ENCODE results near the gene FAM124A. TPM values are rescaled to one million over a fixed set of nuclear protein-coding genes. Genes with fewer than 3 reads are reported as not detected.

The FAM124A gene
- total RNA-seq (ENCODE audit: low replicate concordance) = 3.3 TPM in 1 of 2 replicates, not detected in the other

DNA sequence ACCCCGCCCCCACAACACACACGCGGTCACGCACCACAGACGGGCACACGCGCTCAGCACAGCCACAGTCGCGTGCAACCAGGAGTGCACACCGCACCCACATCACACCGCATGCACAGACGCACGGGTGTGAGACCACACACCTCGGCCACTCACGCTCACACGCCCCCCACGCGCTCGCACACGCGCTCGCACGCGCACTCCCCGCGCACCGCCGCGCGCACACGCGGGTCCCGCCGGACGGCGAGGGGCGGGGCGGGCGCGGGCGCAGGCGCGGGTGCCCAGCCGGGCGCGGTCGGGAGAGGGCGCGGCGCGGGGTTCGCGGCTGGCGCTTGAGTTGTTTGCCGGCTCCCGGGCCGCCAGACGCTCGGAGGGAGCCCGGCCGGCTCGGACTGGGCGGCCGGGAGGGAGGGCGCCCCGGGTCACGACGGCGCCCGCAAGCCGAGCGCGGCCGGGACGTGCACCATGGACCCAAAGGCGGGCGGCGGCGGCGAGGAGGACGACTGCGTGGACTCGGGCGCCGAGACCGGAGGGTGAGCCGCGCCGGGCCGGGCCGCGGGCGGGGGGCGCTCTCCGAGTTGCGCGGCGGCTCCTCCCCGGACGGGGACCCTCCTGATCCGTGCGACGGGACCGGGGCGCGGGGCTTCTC, at the start of gene FAM124A:
TSS of gene FAM124A (plus strand) at position 362 of the 649 bp plus-strand sequence. CDS start at position 466, 104 bp downstream.
- H3K4me3 ChIP-seq (ENCODE audit: low read depth, low read length) = peak within 1 kb of the TSS; percentile 88
- no peak for DNase-seq (ENCODE audit: low read depth)
- TF ChIP-seq, protein P1, sequence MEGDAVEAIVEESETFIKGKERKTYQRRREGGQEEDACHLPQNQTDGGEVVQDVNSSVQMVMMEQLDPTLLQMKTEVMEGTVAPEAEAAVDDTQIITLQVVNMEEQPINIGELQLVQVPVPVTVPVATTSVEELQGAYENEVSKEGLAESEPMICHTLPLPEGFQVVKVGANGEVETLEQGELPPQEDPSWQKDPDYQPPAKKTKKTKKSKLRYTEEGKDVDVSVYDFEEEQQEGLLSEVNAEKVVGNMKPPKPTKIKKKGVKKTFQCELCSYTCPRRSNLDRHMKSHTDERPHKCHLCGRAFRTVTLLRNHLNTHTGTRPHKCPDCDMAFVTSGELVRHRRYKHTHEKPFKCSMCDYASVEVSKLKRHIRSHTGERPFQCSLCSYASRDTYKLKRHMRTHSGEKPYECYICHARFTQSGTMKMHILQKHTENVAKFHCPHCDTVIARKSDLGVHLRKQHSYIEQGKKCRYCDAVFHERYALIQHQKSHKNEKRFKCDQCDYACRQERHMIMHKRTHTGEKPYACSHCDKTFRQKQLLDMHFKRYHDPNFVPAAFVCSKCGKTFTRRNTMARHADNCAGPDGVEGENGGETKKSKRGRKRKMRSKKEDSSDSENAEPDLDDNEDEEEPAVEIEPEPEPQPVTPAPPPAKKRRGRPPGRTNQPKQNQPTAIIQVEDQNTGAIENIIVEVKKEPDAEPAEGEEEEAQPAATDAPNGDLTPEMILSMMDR (IDR thresholded peaks at IDR 0.05; ENCODE audit: insufficient read depth, low read length) = no peak

GRCh38 chr13:51175021-51175420, 47.2 kb upstream of the FAM124A start:
- DNase-seq (ENCODE audit: low read depth) = no peak
- H3K4me3 ChIP-seq (ENCODE audit: low read depth, low read length) = no peak overlapping the region

DNA sequence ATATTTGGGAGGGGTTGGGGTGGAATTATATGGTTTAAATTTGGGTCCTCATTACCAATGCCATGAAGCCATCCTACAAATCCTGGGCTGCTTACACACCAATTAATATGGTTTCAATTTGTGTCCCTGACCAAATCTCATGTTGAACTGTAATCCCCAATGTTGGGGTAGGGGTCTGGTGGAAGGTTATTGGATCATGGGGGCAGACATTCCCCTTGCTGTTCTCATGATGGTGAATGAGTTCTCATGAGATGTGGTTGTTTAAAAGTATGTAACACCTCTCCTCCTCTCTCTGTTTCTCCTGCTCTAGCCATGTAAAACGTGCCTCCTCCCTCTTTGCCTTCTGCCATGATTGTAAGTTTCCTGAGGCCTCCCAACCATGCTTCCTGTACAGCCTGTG, 46.6 kb upstream of the FAM124A start:
- TF ChIP-seq, protein P1 (IDR thresholded peaks at IDR 0.05; ENCODE audit: insufficient read depth, low read length) = no peak
- no peak for DNase-seq (ENCODE audit: low read depth)
- H3K4me3 ChIP-seq (ENCODE audit: low read depth, low read length) = no peak overlapping the region

More at GRCh38 chr13:51175021-51175420, 47.2 kb upstream of the FAM124A start:
- TF ChIP-seq, protein P1 (IDR thresholded peaks at IDR 0.05; ENCODE audit: insufficient read depth, low read length) = no peak

DNA sequence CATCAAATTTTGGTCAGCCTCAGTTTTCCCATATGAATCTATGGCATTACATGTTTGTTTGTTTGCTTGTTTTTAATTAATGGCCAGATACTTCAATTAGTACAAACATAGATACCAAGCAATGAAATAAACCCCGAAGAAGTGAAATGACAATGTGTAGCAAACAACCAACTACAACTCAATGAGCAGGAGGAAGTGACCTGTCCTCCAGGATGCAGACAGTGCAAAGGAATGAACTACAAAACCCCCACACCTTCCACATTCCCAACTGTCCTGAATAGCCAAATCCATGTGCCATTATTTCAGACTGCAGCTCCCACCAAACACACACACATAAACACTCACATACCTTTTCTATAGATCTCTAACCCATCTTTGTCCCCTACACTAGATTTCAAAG, 45.0 kb upstream of the FAM124A start:
- H3K4me3 ChIP-seq (ENCODE audit: low read depth, low read length) = no peak overlapping the region
- no peak for DNase-seq (ENCODE audit: low read depth)
- TF ChIP-seq, protein P1 (IDR thresholded peaks at IDR 0.05; ENCODE audit: insufficient read depth, low read length) = no peak

DNA sequence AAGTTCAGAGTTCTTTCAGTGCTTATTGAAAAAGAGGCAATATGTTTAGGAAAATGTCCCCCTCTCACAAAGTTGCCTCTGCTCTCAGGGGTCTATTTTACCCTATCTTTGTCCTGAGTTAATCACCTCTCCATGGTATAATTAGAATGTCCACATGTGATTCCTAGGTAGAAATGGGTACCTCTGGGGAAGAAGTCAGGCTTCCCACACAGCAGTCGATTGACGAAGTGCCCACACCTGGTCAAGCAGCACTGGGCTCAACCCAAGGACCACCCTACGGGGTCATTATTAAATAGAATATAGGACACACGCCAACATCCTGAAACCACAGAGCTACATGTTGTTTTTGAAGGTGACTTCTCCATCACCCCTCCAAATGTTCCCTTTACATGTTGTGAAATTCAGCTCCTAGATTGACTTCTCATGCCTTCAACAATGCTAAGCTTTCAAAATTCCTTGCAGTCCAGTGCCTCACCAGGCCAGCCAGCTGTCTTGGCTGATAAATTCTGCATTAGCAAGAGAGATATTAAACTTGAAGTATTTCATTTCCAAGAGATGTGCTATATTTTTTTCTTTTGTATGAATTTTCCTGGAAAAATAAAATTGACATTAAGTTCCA, 43.6 kb upstream of the FAM124A start:
- TF ChIP-seq, protein P1 (IDR thresholded peaks at IDR 0.05; ENCODE audit: insufficient read depth, low read length) = no peak
- no peak for DNase-seq (ENCODE audit: low read depth)

DNA sequence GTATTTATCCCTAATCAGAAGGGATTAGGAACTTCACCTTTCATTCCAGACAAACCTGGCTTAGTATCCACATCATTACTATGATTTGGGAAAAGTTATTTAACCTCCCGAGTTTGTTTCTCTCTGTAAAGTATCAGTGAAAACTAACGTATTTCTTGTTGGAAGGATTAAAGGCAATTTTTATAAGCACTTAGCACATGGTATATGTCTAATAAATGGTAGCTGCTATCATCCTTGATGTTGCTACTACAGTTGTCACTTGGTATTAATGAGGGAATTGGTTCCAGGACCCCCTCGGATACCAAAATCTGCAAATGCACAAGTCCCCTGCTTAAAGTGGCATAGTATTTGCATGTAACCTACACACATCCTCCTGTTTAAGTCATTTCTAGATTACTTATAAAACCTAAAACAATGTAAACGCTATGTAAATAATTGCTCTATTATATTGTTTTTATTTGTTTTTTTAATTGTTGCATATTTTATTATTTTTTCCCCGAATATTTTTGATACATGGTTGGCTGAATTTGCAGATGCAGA, 42.7 kb upstream of the FAM124A start:
- no peak overlapping the region for H3K4me3 ChIP-seq (ENCODE audit: low read depth, low read length)
- no peak for DNase-seq (ENCODE audit: low read depth)
- TF ChIP-seq, protein P1 (IDR thresholded peaks at IDR 0.05; ENCODE audit: insufficient read depth, low read length) = no peak

More for the DNA sequence above, 43.6 kb upstream of the FAM124A start:
- H3K4me3 ChIP-seq (ENCODE audit: low read depth, low read length) = no peak overlapping the region
